Activated B cell treated with CpG ODN at 0.5 μM for 24 hours (primary cell): ENCODE data around the gene MYBPC1. TPM values are rescaled to one million over a fixed set of nuclear protein-coding genes. Genes with fewer than 3 reads are reported as not detected.

Source experiments
- ATAC-seq: fragments of 200-7000 bp; cut with Tn5 transposase; one replicate; pipeline ENCODE4 v1.10.0; 2021; ENCODE audit warnings: low read depth, mild to moderate bottlenecking, moderate library complexity
- CTCF ChIA-PET: fragments of 350-600 bp; sonication (Branson Sonifier 250); formaldehyde crosslinking; loops from one replicate; lab custom pipeline; 2021; ENCODE audit warnings: antibody characterized with exemption; lab: Charles Lee
- POLR2A ChIA-PET: fragments of 350-600 bp; sonication (Branson Sonifier 250); formaldehyde crosslinking; loops from one replicate; lab custom pipeline; 2021; ENCODE audit warnings: antibody characterized with exemption; lab: Charles Lee
- DNase-seq: peaks from one replicate; pipeline ENCODE4 v3.0.0; 2022
- H3K27ac Mint-ChIP-seq: one replicate; pipeline ENCODE4 v1.8.0; 2020; ENCODE audit warnings: mixed read lengths
- H3K27me3 Mint-ChIP-seq: one replicate; pipeline ENCODE4 v1.8.0; 2021; ENCODE audit warnings: mixed read lengths
- H3K36me3 Mint-ChIP-seq: one replicate; pipeline ENCODE4 v1.8.0; 2021; ENCODE audit warnings: low read depth, mixed read lengths
- H3K4me1 Mint-ChIP-seq: one replicate; pipeline ENCODE4 v1.8.0; 2021; ENCODE audit warnings: mixed read lengths
- H3K4me3 Mint-ChIP-seq: one replicate; pipeline ENCODE4 v1.8.0; 2020; ENCODE audit warnings: mild to moderate bottlenecking, mixed read lengths
- H3K9me3 Mint-ChIP-seq: one replicate; pipeline ENCODE4 v1.8.0; 2020; ENCODE audit warnings: mixed read lengths
- CTCF ChIP-seq: fragments of 200-600 bp; IDR thresholded peaks from one replicate; pipeline ENCODE4 v1.8.0; 2022; ENCODE audit warnings: antibody characterized with exemption, mild to moderate bottlenecking
- intact Hi-C: fragments of 100-400 bp; cut with micrococcal nuclease; formaldehyde crosslinking; loops from one replicate; pipeline ENCODE4 v1.15.1; 2024
- total RNA-seq: library from RNA; stranded (reverse); gene quantifications from 2 replicates; pipeline ENCODE4 v1.2.3, GENCODE V29; 2022

The MYBPC1 gene
- total RNA-seq, 1 donor from 2014 or later = not detected

DNA sequence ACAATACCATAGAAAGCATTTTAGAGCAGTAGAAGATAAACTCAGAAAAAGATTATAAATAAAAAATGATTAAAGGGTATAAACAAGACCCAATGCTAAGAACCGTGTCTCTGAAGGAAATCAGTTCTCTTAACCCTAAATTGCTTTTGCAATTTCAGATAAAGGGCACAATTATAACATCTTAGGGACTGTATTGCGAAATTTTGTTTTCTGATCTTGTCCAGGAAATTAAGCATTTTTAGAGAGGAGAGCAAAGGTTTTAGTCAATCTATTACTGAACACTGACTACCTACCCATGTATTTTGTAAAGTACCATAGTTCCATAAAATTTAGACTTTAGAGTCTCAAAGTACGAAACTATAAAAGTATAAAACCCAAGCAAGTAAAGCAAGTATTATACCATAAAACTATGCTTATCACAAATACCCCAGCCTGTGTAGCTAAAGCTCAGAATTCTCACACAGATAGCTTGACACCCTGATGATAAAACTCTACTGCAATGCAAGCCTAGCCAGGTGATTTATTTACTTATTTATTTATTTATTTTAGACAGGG is 95.8 kb downstream of the MYBPC1 start:
- CTCF ChIA-PET = no interaction called here
- no peak overlapping the region for H3K27ac Mint-ChIP-seq

DNA sequence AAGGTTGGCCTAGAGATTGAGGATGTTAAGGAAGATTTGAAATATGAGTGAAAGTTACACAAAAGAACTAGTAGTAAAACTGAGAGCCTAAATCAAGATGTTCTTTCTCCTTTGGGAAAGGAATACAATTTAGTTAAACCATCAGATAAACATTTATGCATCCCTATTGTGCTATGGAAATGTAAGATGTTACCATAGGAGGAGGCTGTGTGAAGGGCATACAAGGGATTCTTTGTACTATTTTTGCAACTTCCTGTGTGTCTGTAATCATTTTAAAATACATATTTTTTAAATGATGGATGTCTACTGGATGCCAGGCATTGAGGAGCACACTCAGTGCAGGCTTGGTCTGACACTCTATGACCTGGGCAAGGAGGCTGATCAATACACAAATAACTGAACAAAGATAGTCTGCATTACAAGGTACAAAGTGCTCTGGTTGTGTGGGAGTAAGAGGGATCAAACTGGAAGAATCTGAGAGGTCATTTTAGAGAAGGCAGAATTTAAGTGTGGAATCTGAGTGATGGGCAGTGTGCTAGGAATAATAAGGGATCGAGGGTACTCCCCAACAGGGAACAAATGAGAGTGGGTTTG is 96.8 kb downstream of the MYBPC1 start:
- Mint-ChIP-seq H3K9me3 (no peaks in the 10 kb centered on the region), H3K4me1 (peaks cover 17% of the 10 kb centered on the region), H3K36me3 (no peaks in the 10 kb centered on the region), H3K4me3 (no peak overlapping the region), H3K27ac (no peak overlapping the region), H3K27me3 (no peaks in the 10 kb centered on the region)
- ATAC-seq (no peak), DNase-seq (no peak)
- ChIA-PET CTCF (no interaction called here), POLR2A (no interaction called here)
- no peak for TF ChIP-seq CTCF
- intact Hi-C loops = no loop called here

More for the DNA sequence above, 95.8 kb downstream of the MYBPC1 start:
- H3K36me3 Mint-ChIP-seq = no peaks in the 10 kb centered on the region
- H3K9me3 Mint-ChIP-seq = no peaks in the 10 kb centered on the region
- ATAC-seq (no peak), DNase-seq (no peak)
- no peaks in the 10 kb centered on the region for H3K27me3 Mint-ChIP-seq
- H3K4me3 Mint-ChIP-seq = no peak overlapping the region
- POLR2A ChIA-PET = no interaction called here
- peaks cover 8% of the 10 kb centered on the region for H3K4me1 Mint-ChIP-seq
- TF ChIP-seq CTCF = no peak
- intact Hi-C loops = no loop called here

- CTCF ChIA-PET = no interaction called here
- Mint-ChIP-seq H3K4me3 (no peak overlapping the region), H3K27me3 (no peaks in the 10 kb centered on the region), H3K9me3 (no peaks in the 10 kb centered on the region), H3K27ac (no peak overlapping the region), H3K36me3 (peaks cover 8% of the 10 kb centered on the region), H3K4me1 (peaks cover 32% of the 10 kb centered on the region)
- no peak for TF ChIP-seq CTCF
- no peak for ATAC-seq
- POLR2A ChIA-PET = no interaction called here
- intact Hi-C loops = no loop called here
- DNase-seq = no peak
Observed at GRCh38 chr12:101694297-101694848, 99.6 kb downstream of the MYBPC1 start.

- ATAC-seq (no peak), DNase-seq (no peak)
- CTCF ChIA-PET = no interaction called here
- peak overlapping the region; percentile 93 for H3K27ac Mint-ChIP-seq
- no peaks in the 10 kb centered on the region for H3K27me3 Mint-ChIP-seq
- POLR2A ChIA-PET = no interaction called here
- TF ChIP-seq CTCF = no peak
- no peak overlapping the region for H3K4me3 Mint-ChIP-seq
- H3K4me1 Mint-ChIP-seq = peaks cover 37% of the 10 kb centered on the region
- H3K36me3 Mint-ChIP-seq = peaks cover 10% of the 10 kb centered on the region
- no peaks in the 10 kb centered on the region for H3K9me3 Mint-ChIP-seq
- intact Hi-C loops = loop anchor here (5.0 kb wide), 1 partner anchor 123 kb away; no protein-coding TSS in a partner anchor
Observed at GRCh38 chr12:101694986-101695385, 100.2 kb downstream of the MYBPC1 start.

GRCh38 chr12:101695706-101696105 is 100.9 kb downstream of the MYBPC1 start:
- ATAC-seq (no peak), DNase-seq (no peak)
- CTCF ChIA-PET = no interaction called here
- no peak for TF ChIP-seq CTCF
- intact Hi-C loops = loop anchor here (2.0 to 5.0 kb wide), 5 partner anchors 63 to 367 kb away; partner anchors contain the start of gene GNPTAB
- H3K27me3 Mint-ChIP-seq = no peaks in the 10 kb centered on the region
- peaks cover 44% of the 10 kb centered on the region for H3K4me1 Mint-ChIP-seq
- H3K36me3 Mint-ChIP-seq = peaks cover 10% of the 10 kb centered on the region
- no peaks in the 10 kb centered on the region for H3K9me3 Mint-ChIP-seq
- POLR2A ChIA-PET = no interaction called here
- H3K4me3 Mint-ChIP-seq = peak overlapping the region; percentile 19
- peak overlapping the region; percentile 93 for H3K27ac Mint-ChIP-seq
